Muscle layer of duodenum (tissue), 2 donors: ENCODE measurements around the gene IL1RAPL1.

Experiments used
- H3K27ac ChIP-seq: one replicate; pipeline ENCODE4 v1.7.0; 2013; ENCODE audit warnings: mild to moderate bottlenecking, low read length
- H3K27me3 ChIP-seq: one replicate; pipeline ENCODE4 v1.7.0; 2013; ENCODE audit warnings: low read depth, mild to moderate bottlenecking, control low read depth, low read length
- H3K36me3 ChIP-seq, 2 donors: one replicate each; pipeline ENCODE4 v1.7.0; 2013; ENCODE audit warnings: low read length in 2 of 2, control low read depth in 1 of 2, mild to moderate bottlenecking in 1 of 2; ENCODE audit not compliant: insufficient read depth in 2 of 2, control insufficient read depth in 1 of 2
- H3K4me1 ChIP-seq, 2 donors: one replicate each; pipeline ENCODE4 v1.7.0; 2013; ENCODE audit warnings: low read length in 2 of 2, mild to moderate bottlenecking in 2 of 2, control low read depth in 1 of 2, moderate library complexity in 1 of 2; ENCODE audit not compliant: insufficient read depth in 2 of 2, control insufficient read depth in 1 of 2
- H3K4me3 ChIP-seq, 2 donors: one replicate each; pipeline ENCODE4 v1.7.0; 2013; ENCODE audit warnings: low read length in 2 of 2, low read depth in 1 of 2, mild to moderate bottlenecking in 1 of 2
- H3K9me3 ChIP-seq, 2 donors: one replicate each; pipeline ENCODE4 v1.7.0; 2013; ENCODE audit warnings: low read length in 2 of 2, control low read depth in 1 of 2, mild to moderate bottlenecking in 1 of 2; ENCODE audit not compliant: control insufficient read depth in 1 of 2
- donor health status: healthy.

IL1RAPL1 gene

DNA sequence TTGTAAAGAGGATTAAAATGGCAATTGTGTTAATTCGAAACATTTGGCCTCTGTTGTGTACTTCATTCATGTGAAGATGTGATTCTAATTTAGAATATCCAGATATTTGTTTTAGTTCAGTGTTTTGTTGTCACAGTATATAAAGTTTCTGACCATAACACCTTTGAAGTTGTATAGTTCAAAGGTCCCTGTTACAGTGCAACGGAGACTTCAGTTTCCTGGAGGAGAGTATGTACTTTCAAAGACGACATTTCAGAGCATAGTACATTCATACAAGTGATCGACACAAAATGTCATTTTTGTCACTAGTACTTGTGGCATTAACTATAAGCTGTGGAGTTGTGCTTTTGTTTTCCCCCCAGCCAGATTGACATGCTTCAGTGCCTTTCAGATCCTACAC lies 1255.3 kb downstream of the IL1RAPL1 start:
- Histone ChIP-seq H3K4me1 (no peaks in the 10 kb centered on the region), H3K9me3 (peaks cover 0 to 2% of the 10 kb centered on the region in 2 donors), H3K27me3 (no peaks in the 10 kb centered on the region), H3K4me3 (no peak overlapping the region), H3K36me3 (no peaks in the 10 kb centered on the region), H3K27ac (no peak overlapping the region)

DNA sequence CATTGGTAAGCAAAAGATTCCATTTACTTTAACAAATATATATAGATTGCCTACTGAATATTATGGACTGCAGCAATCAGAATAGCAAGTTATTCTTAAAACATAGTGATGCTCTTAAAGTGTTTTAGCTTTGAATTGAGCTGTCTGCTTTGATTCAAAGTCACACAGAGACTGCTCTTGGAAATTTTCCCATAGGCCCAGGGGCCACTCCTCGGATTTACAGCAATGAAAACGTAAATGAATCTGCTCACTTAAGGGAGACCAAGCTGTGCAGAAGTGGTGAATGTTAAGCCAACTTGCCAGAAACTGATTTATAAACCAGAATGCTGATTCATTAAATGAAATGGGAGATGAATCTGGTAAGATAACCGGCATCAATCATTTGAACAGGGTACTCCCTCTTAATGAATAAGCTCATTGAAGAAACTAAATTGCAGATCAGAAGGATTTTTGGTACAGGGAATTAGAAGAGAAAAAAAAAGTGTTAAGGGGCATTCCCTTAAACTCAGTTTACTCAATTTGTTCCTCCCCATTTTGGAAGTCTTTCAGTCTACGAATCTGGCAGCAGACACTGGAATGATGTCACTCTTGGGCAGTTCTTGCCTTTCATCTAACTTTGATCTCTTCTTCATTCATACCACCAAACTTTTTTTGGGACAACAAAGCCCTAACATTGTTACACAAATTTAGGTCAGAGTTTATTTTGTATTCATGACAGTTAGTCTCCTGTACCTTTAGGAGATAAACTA lies 1264.8 kb downstream of the IL1RAPL1 start:
- no peak overlapping the region for H3K4me3 ChIP-seq
- H3K27ac ChIP-seq: no peak overlapping the region
- H3K27me3 ChIP-seq: no peaks in the 10 kb centered on the region
- H3K4me1 ChIP-seq: no peaks in the 10 kb centered on the region
- H3K9me3 ChIP-seq: no peaks in the 10 kb centered on the region
- H3K36me3 ChIP-seq: no peaks in the 10 kb centered on the region

DNA sequence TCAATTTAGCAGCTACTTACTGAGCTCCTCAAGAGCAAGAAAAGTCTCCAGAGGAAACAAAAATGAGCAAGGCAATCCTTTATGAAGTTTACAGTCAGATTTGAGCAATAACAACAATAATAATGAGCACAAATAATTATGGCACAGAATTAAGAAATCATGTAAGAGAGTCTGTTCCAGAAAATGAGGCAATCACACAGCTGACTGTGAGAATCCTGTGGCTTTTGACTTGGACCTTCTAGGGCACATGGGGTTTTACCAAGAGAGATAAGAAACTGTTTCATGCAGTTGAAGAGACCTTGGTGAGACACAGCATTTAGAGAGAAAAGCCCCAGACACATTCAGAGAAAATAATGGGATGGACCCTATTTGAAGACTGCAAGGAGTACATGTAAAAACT lies 1265.5 kb downstream of the IL1RAPL1 start:
- H3K4me1 ChIP-seq: no peaks in the 10 kb centered on the region
- H3K36me3 ChIP-seq: no peaks in the 10 kb centered on the region
- no peak overlapping the region for H3K4me3 ChIP-seq
- no peak overlapping the region for H3K27ac ChIP-seq
- no peaks in the 10 kb centered on the region for H3K9me3 ChIP-seq
- H3K27me3 ChIP-seq: no peaks in the 10 kb centered on the region

DNA sequence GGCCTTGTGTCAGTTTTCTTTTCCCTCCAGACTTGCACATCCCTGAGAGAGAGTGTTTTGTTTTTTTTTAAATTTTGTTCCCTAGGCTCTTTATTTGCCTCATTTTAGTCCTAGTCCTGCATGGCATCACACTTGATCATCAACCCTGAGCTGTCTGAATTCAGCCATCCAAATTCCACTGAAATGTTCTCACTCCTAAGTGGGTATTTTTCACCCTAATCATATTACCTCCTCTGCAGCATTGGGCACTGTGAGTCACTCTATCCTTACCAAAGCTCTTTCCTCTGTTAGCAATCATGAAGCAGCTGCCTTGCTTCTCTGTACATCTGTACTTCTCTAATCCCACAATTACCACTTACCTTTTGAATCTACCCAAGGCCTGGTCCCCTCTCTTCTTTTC lies 1271.5 kb downstream of the IL1RAPL1 start:
- Histone ChIP-seq H3K27ac (no peak overlapping the region), H3K4me3 (no peak overlapping the region), H3K4me1 (no peaks in the 10 kb centered on the region), H3K9me3 (no peaks in the 10 kb centered on the region), H3K27me3 (no peaks in the 10 kb centered on the region), H3K36me3 (no peaks in the 10 kb centered on the region)

DNA sequence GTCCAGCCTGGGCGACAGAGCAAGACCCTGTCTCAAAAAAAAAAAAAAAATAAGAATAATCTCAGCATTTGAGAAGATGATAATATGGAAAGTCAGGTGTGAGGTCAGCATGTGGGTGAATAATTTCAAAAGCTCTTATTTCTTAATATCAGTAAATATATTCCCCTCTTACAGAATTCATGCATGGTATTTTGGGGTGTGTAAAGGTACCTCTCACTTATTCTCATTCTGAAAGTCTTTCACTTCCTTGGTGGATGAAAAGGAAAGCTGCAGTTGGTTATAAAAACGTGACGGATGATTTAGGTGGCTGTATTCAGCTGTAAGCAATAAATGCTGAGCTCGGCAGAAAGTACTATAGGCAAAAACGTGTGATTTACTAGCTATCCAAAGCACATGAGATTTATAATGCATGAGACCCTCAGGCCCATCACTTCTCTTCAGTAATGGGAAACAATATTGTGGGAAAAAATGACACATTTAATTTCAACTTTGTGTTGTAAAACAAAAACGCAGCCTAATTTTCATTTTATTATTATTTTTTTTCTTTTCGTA lies 1275.0 kb downstream of the IL1RAPL1 start:
- Histone ChIP-seq H3K4me3 (no peak overlapping the region), H3K36me3 (no peaks in the 10 kb centered on the region), H3K27me3 (no peaks in the 10 kb centered on the region)

DNA sequence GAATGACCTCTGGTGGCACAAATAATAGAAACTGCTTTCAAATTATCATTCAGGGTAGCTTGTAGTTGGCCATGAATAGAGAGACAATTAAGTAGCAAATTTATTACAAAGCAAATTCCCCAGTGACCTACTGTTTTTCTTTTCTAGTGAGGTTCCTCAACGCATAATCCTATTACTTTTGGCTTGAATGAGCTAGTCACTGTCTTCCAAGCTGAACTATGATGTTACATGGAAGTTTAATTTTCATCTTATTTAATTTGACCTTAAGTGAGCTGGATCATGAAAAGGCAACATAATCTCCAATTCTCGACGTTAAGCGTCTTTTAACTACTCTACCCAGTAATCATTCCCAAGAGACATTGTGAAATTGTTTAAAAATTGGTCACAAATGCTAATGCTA lies 1280.7 kb downstream of the IL1RAPL1 start:
- no peaks in the 10 kb centered on the region for H3K4me1 ChIP-seq
- H3K27me3 ChIP-seq: no peaks in the 10 kb centered on the region
- H3K27ac ChIP-seq: no peak overlapping the region
- H3K4me3 ChIP-seq: no peak overlapping the region
- no peaks in the 10 kb centered on the region for H3K9me3 ChIP-seq
- H3K36me3 ChIP-seq: no peaks in the 10 kb centered on the region

More for the DNA sequence above, 1275.0 kb downstream of the IL1RAPL1 start:
- Histone ChIP-seq H3K4me1 (no peaks in the 10 kb centered on the region), H3K27ac (no peak overlapping the region), H3K9me3 (no peaks in the 10 kb centered on the region)

DNA sequence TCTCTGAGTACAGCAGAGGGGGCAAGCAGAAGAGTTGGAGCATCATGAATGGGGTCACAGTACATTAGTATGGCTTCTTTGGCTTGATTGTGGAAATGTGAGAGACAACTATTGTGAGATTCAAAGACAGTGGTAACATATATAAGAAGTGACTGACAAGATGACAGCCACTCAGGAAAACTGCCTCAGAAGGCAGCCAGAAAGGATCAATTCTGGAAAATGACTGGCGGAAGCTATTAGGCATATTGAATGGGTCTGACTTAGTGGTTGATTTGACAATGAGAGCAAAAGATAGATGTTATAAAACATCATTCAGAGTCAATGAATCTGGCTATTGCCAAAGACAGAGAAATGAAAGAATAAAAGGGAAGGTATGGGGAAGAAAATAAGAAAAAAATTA lies 1282.6 kb downstream of the IL1RAPL1 start:
- Histone ChIP-seq H3K27ac (no peak overlapping the region), H3K36me3 (no peaks in the 10 kb centered on the region)

DNA sequence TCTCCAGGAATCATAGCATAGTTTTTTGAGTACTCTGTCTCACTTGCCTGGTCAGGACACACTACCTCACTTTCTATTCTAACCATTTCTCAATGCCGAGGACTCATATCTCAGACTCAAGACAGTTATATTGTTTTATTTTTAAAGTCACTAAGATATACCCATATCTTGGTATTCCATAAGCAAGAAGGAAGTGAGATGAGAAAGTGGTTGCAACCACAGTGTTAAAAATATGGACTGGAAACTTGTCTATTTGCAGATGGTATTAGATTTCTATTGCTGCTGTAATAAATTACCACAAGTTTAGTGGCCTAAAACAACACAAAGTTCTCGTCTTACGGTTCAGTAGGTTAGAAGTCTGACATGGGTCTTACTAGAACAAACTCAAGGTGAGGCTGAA lies 1283.4 kb downstream of the IL1RAPL1 start:
- no peaks in the 10 kb centered on the region for H3K4me1 ChIP-seq
- H3K9me3 ChIP-seq: no peaks in the 10 kb centered on the region
- H3K4me3 ChIP-seq: no peak overlapping the region
- no peaks in the 10 kb centered on the region for H3K36me3 ChIP-seq
- H3K27me3 ChIP-seq: no peaks in the 10 kb centered on the region
- H3K27ac ChIP-seq: no peak overlapping the region

More for the DNA sequence above, 1282.6 kb downstream of the IL1RAPL1 start:
- H3K4me3 ChIP-seq: no peak overlapping the region
- no peaks in the 10 kb centered on the region for H3K4me1 ChIP-seq
- no peaks in the 10 kb centered on the region for H3K9me3 ChIP-seq
- H3K27me3 ChIP-seq: no peaks in the 10 kb centered on the region

DNA sequence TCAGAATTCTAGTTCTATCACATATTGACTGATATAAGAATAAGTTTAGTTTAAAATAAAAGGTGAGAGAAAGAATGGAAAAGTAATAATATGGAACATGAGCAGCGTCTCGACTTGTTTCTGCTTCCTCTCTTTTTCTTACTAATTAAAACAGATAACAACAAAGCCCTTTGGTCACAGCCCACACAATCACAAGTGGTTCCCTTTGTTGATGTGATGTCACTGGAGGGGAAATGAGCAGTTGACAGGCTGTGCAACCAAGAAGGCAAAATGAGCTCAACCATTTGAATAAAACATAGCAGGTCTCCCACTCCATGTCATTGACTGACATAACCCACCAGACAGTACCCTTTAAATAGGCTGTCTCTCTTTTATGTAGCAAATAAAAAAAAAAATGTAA lies 1285.6 kb downstream of the IL1RAPL1 start:
- Histone ChIP-seq H3K4me1 (no peaks in the 10 kb centered on the region), H3K36me3 (no peaks in the 10 kb centered on the region), H3K4me3 (no peak overlapping the region), H3K27me3 (no peaks in the 10 kb centered on the region), H3K27ac (no peak overlapping the region), H3K9me3 (no peaks in the 10 kb centered on the region)

DNA sequence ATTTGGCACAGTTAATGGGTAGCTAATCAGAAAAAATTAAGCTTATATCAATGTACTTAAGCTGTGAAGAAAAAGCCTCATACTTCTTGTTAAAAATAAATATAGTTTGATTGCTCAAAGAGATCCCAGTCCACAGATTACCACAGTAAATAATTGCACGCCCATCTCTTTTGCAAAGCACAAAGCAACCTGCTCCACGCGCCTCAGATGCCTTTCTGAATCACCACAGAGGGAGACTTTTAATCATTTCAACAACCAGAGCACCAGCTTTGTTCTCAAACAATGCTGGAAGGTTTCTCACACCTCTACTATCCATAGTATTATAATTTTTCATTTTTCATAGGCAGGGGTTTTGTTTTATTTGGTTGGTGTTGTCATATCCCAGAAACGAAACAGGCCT lies 1289.5 kb downstream of the IL1RAPL1 start:
- Histone ChIP-seq H3K4me1 (no peaks in the 10 kb centered on the region), H3K4me3 (no peak overlapping the region), H3K27ac (no peak overlapping the region), H3K27me3 (no peaks in the 10 kb centered on the region), H3K36me3 (no peaks in the 10 kb centered on the region), H3K9me3 (no peaks in the 10 kb centered on the region)

DNA sequence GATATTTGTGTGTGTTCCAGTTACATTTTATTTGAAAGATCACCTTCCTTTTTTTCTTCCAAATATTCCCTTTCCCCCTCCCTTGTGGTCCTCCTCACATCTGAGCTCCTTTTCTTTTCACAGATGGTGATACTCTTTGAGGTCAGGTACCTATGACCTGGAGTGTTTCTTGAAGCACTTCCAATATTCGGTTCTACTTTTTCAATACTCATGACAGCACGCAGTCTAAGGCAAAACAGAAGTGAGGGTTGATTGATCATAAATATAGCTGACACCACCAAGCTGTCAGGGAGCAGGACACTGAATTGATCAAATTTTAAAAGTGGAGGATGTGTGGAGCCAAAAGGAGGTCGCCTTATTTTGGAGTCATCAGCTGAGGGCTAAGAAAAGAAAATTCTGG lies 1293.7 kb downstream of the IL1RAPL1 start:
- H3K4me3 ChIP-seq: no peak overlapping the region
- no peak overlapping the region for H3K27ac ChIP-seq
- H3K27me3 ChIP-seq: no peaks in the 10 kb centered on the region
- H3K4me1 ChIP-seq: no peaks in the 10 kb centered on the region
- H3K36me3 ChIP-seq: no peaks in the 10 kb centered on the region
- no peaks in the 10 kb centered on the region for H3K9me3 ChIP-seq

DNA sequence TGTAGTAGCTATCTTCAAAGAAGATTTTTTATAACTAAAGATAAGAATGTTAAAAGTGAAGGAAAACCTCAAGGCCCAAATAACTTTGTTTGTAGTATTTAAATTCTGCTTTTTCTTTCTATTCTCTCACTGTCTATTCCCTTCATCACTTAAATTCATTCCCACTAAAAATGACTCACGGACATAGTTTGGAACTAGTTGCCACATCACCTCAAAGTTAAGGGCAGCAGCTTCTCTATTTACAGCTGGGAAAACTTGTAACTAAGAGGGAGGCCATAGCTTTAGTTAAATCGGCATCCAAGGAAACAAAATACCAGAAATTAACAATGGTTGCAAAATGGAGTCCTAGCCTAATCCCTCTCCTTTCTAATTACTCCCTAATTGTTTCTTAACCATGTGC lies 1302.8 kb downstream of the IL1RAPL1 start:
- Histone ChIP-seq H3K27ac (no peak overlapping the region), H3K27me3 (no peaks in the 10 kb centered on the region), H3K9me3 (no peaks in the 10 kb centered on the region), H3K4me3 (no peak overlapping the region), H3K36me3 (no peaks in the 10 kb centered on the region), H3K4me1 (no peaks in the 10 kb centered on the region)
